Caco-2 (cell line): ENCODE data around the gene HDC. TPM values are rescaled to one million over a fixed set of nuclear protein-coding genes. Genes with fewer than 3 reads are reported as not detected.

Source experiments
- BruUV-seq: library from RNA; stranded (reverse); fragments of 400-500 nt; replicated peaks from 2 replicates; lab custom pipeline; 2021; lab: Mats Ljungman, UMichigan
- CTCF ChIA-PET: fragments of 300-600 bp; sonication (Branson Sonifier 250); formaldehyde crosslinking; loops from one replicate; lab custom pipeline; 2022; ENCODE audit warnings: antibody characterized with exemption; lab: Charles Lee
- POLR2A ChIA-PET: fragments of 300-600 bp; sonication (Branson Sonifier 250); formaldehyde crosslinking; loops from one replicate; lab custom pipeline; 2022; ENCODE audit warnings: antibody characterized with exemption; lab: Charles Lee
- DNase-seq, 2 experiments: peaks; one replicate each; pipeline versions ENCODE4 v3.0.0 to v3.0.0-alpha.2; 2020 to 2022
- H3K27me3 ChIP-seq: replicated peaks from 2 replicates; pipeline ENCODE4 v1.6.0; 2011; ENCODE audit warnings: low read length; ENCODE audit not compliant: control insufficient read depth, insufficient read depth
- H3K36me3 ChIP-seq: 2 replicates; pipeline ENCODE4 v1.5.1; 2011; ENCODE audit warnings: low read length; ENCODE audit not compliant: control insufficient read depth, insufficient read depth
- H3K4me1 ChIP-seq: fragments of 250-450 bp; sonication (Bioruptor Pico); 2 replicates; pipeline ENCODE4 v1.5.1; 2020; ENCODE audit warnings: mild to moderate bottlenecking
- H3K4me3 ChIP-seq: 2 replicates; pipeline ENCODE4 v1.5.1; 2011; ENCODE audit warnings: low read depth, mild to moderate bottlenecking, control low read depth, low read length
- H3K9me3 ChIP-seq: fragments of 250-450 bp; sonication (Bioruptor Pico); 2 replicates; pipeline ENCODE4 v1.5.1; 2020; ENCODE audit warnings: mild to moderate bottlenecking, moderate library complexity
- H3K27ac Mint-ChIP-seq: one replicate; pipeline ENCODE4 v1.8.0; 2022; ENCODE audit warnings: mixed read lengths; ENCODE audit not compliant: unreplicated experiment
- H3K27me3 Mint-ChIP-seq: one replicate; pipeline ENCODE4 v1.8.0; 2022; ENCODE audit warnings: mixed read lengths; ENCODE audit not compliant: insufficient read depth, unreplicated experiment
- H3K36me3 Mint-ChIP-seq: one replicate; pipeline ENCODE4 v1.8.0; 2022; ENCODE audit warnings: mild to moderate bottlenecking, mixed read lengths; ENCODE audit not compliant: insufficient read depth, unreplicated experiment
- H3K4me1 Mint-ChIP-seq: one replicate; pipeline ENCODE4 v1.8.0; 2022; ENCODE audit warnings: low read depth, mixed read lengths; ENCODE audit not compliant: unreplicated experiment
- H3K4me3 Mint-ChIP-seq: one replicate; pipeline ENCODE4 v1.8.0; 2022; ENCODE audit warnings: mild to moderate bottlenecking, moderate library complexity, mixed read lengths; ENCODE audit not compliant: unreplicated experiment
- H3K9me3 Mint-ChIP-seq: one replicate; pipeline ENCODE4 v1.8.0; 2022; ENCODE audit warnings: mixed read lengths; ENCODE audit not compliant: unreplicated experiment
- intact Hi-C: fragments of 100-400 bp; cut with micrococcal nuclease; formaldehyde crosslinking; loops from one replicate; pipeline ENCODE4 v1.10.0; 2022; ENCODE audit not compliant: unreplicated experiment
- total RNA-seq: library from RNA; stranded (reverse); gene quantifications from 2 replicates; pipeline ENCODE4 v1.2.3, GENCODE V29; 2022
- TF ChIP-seq, protein P1 (sequence below), 2 experiments: fragments of 200-600 bp in 1 of 2; IDR thresholded peaks; 1 replicate in 1 of 2; 2 replicates in 1 of 2; pipeline versions ENCODE4 v1.5.1 to v1.8.0; 2011 to 2022; ENCODE audit warnings: antibody characterized with exemption in 1 of 2, control low read depth in 1 of 2, inconsistent platforms in 1 of 2, low read depth in 1 of 2, low read length in 1 of 2, mild to moderate bottlenecking in 1 of 2, moderate library complexity in 1 of 2; ENCODE audit not compliant: insufficient read depth in 1 of 2, severe bottlenecking in 1 of 2, unreplicated experiment in 1 of 2

HDC gene
- total RNA-seq, 1 experiment from 2014 or later: not detected

- no TSS peak for BruUV-seq
- peak overlapping the region; percentile 62 for H3K27ac Mint-ChIP-seq
- H3K4me3 ChIP-seq: no peak overlapping the region
These were observed 55.7 kb downstream of the HDC start for GRCh38 chr15:50209809-50210208.

DNA sequence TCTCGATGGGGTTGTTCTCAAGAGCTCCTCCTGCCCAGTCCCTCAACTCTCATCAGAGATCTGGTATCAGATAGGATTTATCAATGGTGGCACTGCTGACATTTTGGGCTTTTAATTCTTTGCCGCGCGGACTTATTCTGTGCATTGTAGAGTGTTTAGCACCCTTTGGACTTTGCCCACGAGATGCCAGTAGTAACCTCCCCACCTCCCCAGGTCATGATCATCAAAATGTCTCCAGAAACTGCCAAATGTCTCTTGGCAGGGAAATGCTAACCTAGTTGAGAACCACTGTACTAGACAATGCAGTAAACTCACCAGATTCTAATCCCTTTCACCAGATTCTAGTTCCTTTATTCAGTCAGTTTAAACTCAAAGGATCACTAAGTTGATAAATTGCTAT, 59.5 kb downstream of the HDC start:
- H3K27me3 ChIP-seq: no peaks in the 10 kb centered on the region
- no TSS peak for BruUV-seq
- TF ChIP-seq, protein P1, sequence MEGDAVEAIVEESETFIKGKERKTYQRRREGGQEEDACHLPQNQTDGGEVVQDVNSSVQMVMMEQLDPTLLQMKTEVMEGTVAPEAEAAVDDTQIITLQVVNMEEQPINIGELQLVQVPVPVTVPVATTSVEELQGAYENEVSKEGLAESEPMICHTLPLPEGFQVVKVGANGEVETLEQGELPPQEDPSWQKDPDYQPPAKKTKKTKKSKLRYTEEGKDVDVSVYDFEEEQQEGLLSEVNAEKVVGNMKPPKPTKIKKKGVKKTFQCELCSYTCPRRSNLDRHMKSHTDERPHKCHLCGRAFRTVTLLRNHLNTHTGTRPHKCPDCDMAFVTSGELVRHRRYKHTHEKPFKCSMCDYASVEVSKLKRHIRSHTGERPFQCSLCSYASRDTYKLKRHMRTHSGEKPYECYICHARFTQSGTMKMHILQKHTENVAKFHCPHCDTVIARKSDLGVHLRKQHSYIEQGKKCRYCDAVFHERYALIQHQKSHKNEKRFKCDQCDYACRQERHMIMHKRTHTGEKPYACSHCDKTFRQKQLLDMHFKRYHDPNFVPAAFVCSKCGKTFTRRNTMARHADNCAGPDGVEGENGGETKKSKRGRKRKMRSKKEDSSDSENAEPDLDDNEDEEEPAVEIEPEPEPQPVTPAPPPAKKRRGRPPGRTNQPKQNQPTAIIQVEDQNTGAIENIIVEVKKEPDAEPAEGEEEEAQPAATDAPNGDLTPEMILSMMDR (IDR thresholded peaks at IDR 0.05; ENCODE audit: insufficient read depth in 1 of 2, low read depth in 1 of 2, low read length in 1 of 2, severe bottlenecking in 1 of 2, unreplicated experiment in 1 of 2): no peak
- no peak overlapping the region for H3K27ac Mint-ChIP-seq
- intact Hi-C loops: no loop called here
- H3K9me3 ChIP-seq: no peaks in the 10 kb centered on the region
- no peak overlapping the region for H3K4me3 ChIP-seq
- peaks cover 11% of the 10 kb centered on the region for H3K4me1 ChIP-seq
- ChIA-PET CTCF (no interaction called here), POLR2A (no interaction called here)
- H3K4me1 Mint-ChIP-seq: peaks cover 6% of the 10 kb centered on the region
- no peak for DNase-seq
- no peaks in the 10 kb centered on the region; the same call in 1 of the 2 replicates for H3K36me3 ChIP-seq
- peaks cover 14% of the 10 kb centered on the region for H3K36me3 Mint-ChIP-seq
- H3K9me3 Mint-ChIP-seq: peaks cover 11% of the 10 kb centered on the region
- no peak overlapping the region for H3K4me3 Mint-ChIP-seq
- H3K27me3 Mint-ChIP-seq: no peaks in the 10 kb centered on the region

More at GRCh38 chr15:50209809-50210208, 55.7 kb downstream of the HDC start:
- TF ChIP-seq, protein P1 (IDR thresholded peaks at IDR 0.05; ENCODE audit: insufficient read depth in 1 of 2, low read depth in 1 of 2, low read length in 1 of 2, severe bottlenecking in 1 of 2, unreplicated experiment in 1 of 2): no peak
- ChIA-PET POLR2A (no interaction called here), CTCF (no interaction called here)
- H3K36me3 ChIP-seq: no peaks in the 10 kb centered on the region; the same call in 1 of the 2 replicates
- H3K4me3 Mint-ChIP-seq: no peak overlapping the region
- H3K27me3 ChIP-seq: no peaks in the 10 kb centered on the region
- H3K4me1 Mint-ChIP-seq: peaks cover 6% of the 10 kb centered on the region
- DNase-seq: no peak
- H3K36me3 Mint-ChIP-seq: peaks cover 21% of the 10 kb centered on the region
- peaks cover 48% of the 10 kb centered on the region for H3K9me3 Mint-ChIP-seq
- H3K4me1 ChIP-seq: peaks cover 15% of the 10 kb centered on the region
- no peaks in the 10 kb centered on the region for H3K9me3 ChIP-seq
- H3K27me3 Mint-ChIP-seq: no peaks in the 10 kb centered on the region
- intact Hi-C loops: no loop called here

- Mint-ChIP-seq H3K36me3 (no peaks in the 10 kb centered on the region), H3K4me3 (no peak overlapping the region), H3K4me1 (no peaks in the 10 kb centered on the region), H3K27me3 (no peaks in the 10 kb centered on the region), H3K9me3 (no peaks in the 10 kb centered on the region), H3K27ac (no peak overlapping the region)
- Histone ChIP-seq H3K36me3 (no peaks in the 10 kb centered on the region), H3K4me1 (no peaks in the 10 kb centered on the region), H3K27me3 (no peaks in the 10 kb centered on the region), H3K9me3 (no peaks in the 10 kb centered on the region), H3K4me3 (no peak overlapping the region)
- intact Hi-C loops: no loop called here
- CTCF ChIA-PET: no interaction called here
- POLR2A ChIA-PET: no interaction called here
- TF ChIP-seq, protein P1 (IDR thresholded peaks at IDR 0.05; ENCODE audit: insufficient read depth in 1 of 2, low read depth in 1 of 2, low read length in 1 of 2, severe bottlenecking in 1 of 2, unreplicated experiment in 1 of 2): no peak
- DNase-seq: no peak
- BruUV-seq: no TSS peak
These were observed 63.5 kb downstream of the HDC start for GRCh38 chr15:50202003-50202402.
